WERI-Rb-1 (cell line): ENCODE data around the gene SLC22A3.

Experiments
- DNase-seq: peaks from one replicate; pipeline ENCODE4 v3.0.0-alpha.2; 2020
- H3K27ac ChIP-seq: fragments of 250-450 bp; sonication (Bioruptor Pico); 2 replicates; pipeline ENCODE4 v1.5.1; 2020; ENCODE audit warnings: mild to moderate bottlenecking, moderate library complexity
- H3K27me3 ChIP-seq: fragments of 250-450 bp; sonication (Bioruptor Pico); 2 replicates; pipeline ENCODE4 v1.5.1; 2021; ENCODE audit warnings: mild to moderate bottlenecking, low read depth, moderate library complexity; ENCODE audit not compliant: insufficient read depth, severe bottlenecking
- H3K36me3 ChIP-seq: fragments of 250-450 bp; sonication (Bioruptor Pico); 2 replicates; pipeline ENCODE4 v1.5.1; 2020; ENCODE audit warnings: mild to moderate bottlenecking, moderate library complexity
- H3K4me3 ChIP-seq: 2 replicates; pipeline ENCODE4 v1.5.1; 2011; ENCODE audit warnings: low read depth, mild to moderate bottlenecking, control low read depth, low read length
- H3K9me3 ChIP-seq: fragments of 250-450 bp; sonication (Bioruptor Pico); 2 replicates; pipeline ENCODE4 v1.5.1; 2021; ENCODE audit warnings: mild to moderate bottlenecking, moderate library complexity; ENCODE audit not compliant: severe bottlenecking
- CTCF ChIP-seq: IDR thresholded peaks from 2 replicates; pipeline ENCODE4 v1.5.1; 2011; ENCODE audit warnings: low read depth, mild to moderate bottlenecking, control low read depth, inconsistent platforms, low read length

The SLC22A3 gene

GRCh38 chr6:160418370-160418769 lies 70.2 kb downstream of the SLC22A3 start:
- peaks cover 45% of the 10 kb centered on the region for H3K27me3 ChIP-seq
- no peaks in the 10 kb centered on the region for H3K9me3 ChIP-seq
- H3K36me3 ChIP-seq: no peaks in the 10 kb centered on the region
- no peak for TF ChIP-seq CTCF
- H3K4me3 ChIP-seq: no peak overlapping the region
- H3K27ac ChIP-seq: no peak overlapping the region
- DNase-seq: no peak

DNA sequence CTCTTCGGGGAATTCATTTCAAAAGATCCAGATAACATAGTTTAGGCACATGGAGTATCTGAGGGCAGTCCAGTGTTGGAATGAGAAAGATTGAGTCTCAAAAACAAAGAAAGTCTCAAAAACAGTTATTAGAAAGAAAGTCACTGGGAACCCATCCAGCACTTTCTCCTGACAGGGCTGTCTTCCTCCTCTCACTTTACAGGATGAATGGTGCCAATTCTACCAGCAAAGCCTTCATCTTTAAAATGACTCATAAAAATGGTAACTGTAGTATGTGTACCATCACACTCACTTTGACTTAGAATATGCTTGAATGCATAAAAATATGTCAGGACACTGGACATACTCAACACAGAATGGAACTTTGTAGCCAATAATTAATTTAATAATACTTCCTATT lies 71.3 kb downstream of the SLC22A3 start:
- no peak for TF ChIP-seq CTCF
- Histone ChIP-seq H3K27me3 (peaks cover 43% of the 10 kb centered on the region), H3K27ac (no peak overlapping the region), H3K9me3 (no peaks in the 10 kb centered on the region), H3K4me3 (no peak overlapping the region), H3K36me3 (no peaks in the 10 kb centered on the region)
- no peak for DNase-seq

DNA sequence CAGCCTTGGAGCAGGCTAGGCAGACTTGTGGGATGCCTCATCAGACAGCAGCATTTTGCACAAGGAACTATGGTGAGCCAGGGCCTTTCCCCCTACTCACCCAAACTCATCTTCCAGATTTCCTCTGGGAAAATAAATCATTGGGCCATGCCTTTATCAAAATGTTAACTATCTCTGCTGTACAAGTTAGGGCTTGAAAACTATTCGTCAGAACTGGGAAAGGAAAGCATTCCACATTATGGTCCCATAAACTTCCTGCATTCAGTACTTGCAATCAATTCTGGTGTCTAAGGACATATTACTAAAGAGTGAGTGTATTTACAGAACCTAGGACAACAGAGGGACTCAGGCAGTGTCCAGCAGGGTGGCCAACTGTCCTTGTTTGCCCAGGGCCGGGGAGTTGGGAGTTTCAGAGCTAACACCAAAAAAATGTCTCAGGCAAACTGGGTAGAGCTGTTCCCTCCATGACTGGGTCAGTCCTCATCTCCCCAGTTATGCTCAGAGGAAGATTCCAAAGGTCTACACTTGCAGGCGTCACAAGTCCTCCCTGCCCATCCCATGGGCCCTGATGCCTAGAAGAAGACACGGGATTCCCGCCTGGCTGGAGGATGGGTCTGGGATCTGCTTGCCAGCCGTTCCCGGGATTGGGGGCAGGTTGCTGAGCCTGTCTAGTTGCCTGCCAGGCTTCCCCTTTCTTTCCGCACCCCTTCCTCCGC lies 72.2 kb downstream of the SLC22A3 start:
- Histone ChIP-seq H3K9me3 (no peaks in the 10 kb centered on the region), H3K27me3 (peaks cover 46% of the 10 kb centered on the region), H3K27ac (no peak overlapping the region), H3K36me3 (no peaks in the 10 kb centered on the region), H3K4me3 (no peak overlapping the region)
- no peak for DNase-seq
- TF ChIP-seq CTCF: no peak

GRCh38 chr6:160420969-160421556 lies 72.9 kb downstream of the SLC22A3 start:
- H3K4me3 ChIP-seq: no peak overlapping the region
- peaks cover 47% of the 10 kb centered on the region for H3K27me3 ChIP-seq
- H3K9me3 ChIP-seq: no peaks in the 10 kb centered on the region
- no peak overlapping the region for H3K27ac ChIP-seq
- TF ChIP-seq CTCF: no peak
- no peak for DNase-seq
- no peaks in the 10 kb centered on the region for H3K36me3 ChIP-seq

DNA sequence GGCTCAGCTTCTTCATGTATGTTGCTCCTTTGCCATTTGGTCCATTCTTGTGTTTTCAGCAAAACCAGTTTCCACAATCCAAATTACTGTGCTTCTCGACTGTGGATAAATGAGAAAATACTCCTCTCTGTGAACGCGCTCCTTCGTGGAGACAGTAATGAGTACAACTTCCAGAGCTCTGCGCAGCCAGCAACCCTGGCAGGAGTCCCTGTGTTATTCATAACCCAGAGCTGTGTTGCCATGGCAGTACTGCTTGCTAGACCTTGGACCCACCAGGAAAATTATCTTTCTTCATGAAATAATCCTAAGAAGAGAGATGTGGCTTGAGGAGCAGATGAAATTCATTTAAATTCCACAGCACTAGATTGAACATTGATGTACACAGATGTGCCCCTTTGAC lies 73.7 kb downstream of the SLC22A3 start:
- TF ChIP-seq CTCF: no peak
- Histone ChIP-seq H3K4me3 (no peak overlapping the region), H3K27me3 (peaks cover 49% of the 10 kb centered on the region), H3K27ac (no peak overlapping the region), H3K36me3 (no peaks in the 10 kb centered on the region), H3K9me3 (no peaks in the 10 kb centered on the region)
- no peak for DNase-seq

DNA sequence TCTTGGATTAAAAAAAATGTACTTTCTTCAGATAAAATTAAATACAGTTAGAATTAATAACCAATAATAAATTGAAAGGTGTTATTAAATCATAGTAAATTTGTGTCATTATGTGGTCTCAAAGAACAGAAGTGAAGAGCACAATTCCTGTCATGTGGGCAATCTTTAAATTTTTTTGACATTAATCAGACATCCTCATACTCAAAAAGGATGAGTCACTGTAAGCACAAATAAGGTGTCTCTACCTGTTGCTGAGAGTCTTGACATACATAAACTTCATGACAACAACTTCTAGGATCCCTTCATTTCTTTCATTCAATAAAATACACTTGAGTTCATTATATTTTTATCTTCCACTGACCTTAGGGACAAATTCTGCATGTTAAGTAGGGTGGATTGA lies 76.1 kb downstream of the SLC22A3 start:
- Histone ChIP-seq H3K27ac (no peak overlapping the region), H3K9me3 (no peaks in the 10 kb centered on the region), H3K27me3 (peaks cover 58% of the 10 kb centered on the region), H3K36me3 (no peaks in the 10 kb centered on the region), H3K4me3 (no peak overlapping the region)
- no peak for TF ChIP-seq CTCF
- DNase-seq: no peak
